K562 (cell line): Measurements from ENCODE around the gene SDCCAG8.

Source experiments
- ATF3 ChIP-seq, 2 experiments: fragments of 450-650 bp in 1 of 2; sonication (generic) in 1 of 2; formaldehyde crosslinking in 1 of 2; IDR thresholded peaks in 1 of 2; conservative IDR thresholded peaks in 1 of 2; 2 replicates each; pipeline versions ENCODE4 v1.6.1 to v1.8.1; 2016 to 2023; ENCODE audit warnings: mild to moderate bottlenecking in 2 of 2, moderate library complexity in 2 of 2, inconsistent platforms in 1 of 2, missing genetic modification reagents in 1 of 2
- CTCF ChIP-seq, 3 experiments: IDR thresholded peaks in 2 of 3; conservative IDR thresholded peaks in 1 of 3; 2 replicates each; pipeline ENCODE4 v1.5.1; 2011 to 2012; ENCODE audit warnings: low read length in 3 of 3, mild to moderate bottlenecking in 3 of 3, control low read depth in 2 of 3, improper control_type of control experiment in 1 of 3, inconsistent platforms in 1 of 3, low read depth in 1 of 3, mixed read lengths in 1 of 3, moderate library complexity in 1 of 3; ENCODE audit not compliant: insufficient read depth in 2 of 3
- EP300 ChIP-seq: IDR thresholded peaks from 2 replicates; pipeline ENCODE4 v1.6.1; 2012; ENCODE audit warnings: low read length, improper control_type of control experiment
- EZH2 ChIP-seq: IDR thresholded peaks from 2 replicates; pipeline ENCODE4 v1.6.1; 2012; ENCODE audit warnings: low read depth, mild to moderate bottlenecking, inconsistent platforms, low read length, borderline replicate concordance
- FOSL1 ChIP-seq: fragments of 200-800 bp; sonication (Bioruptor generic); conservative IDR thresholded peaks from 2 replicates; pipeline ENCODE4 v1.6.1; 2016; ENCODE audit warnings: missing genetic modification characterization, missing compliant biosample characterization
- IRF1 ChIP-seq: sonication (generic); formaldehyde crosslinking; IDR thresholded peaks from 2 replicates; pipeline ENCODE4 v1.8.0; 2022; ENCODE audit warnings: missing genetic modification reagents, mild to moderate bottlenecking, borderline replicate concordance
- NCOR1 ChIP-seq: fragments of 450-650 bp; IDR thresholded peaks from 2 replicates; pipeline ENCODE4 v1.6.1; 2016; ENCODE audit warnings: mild to moderate bottlenecking, moderate library complexity
- REST ChIP-seq, 2 experiments: fragments of 450-650 bp; formaldehyde crosslinking in 1 of 2; IDR thresholded peaks; 2 replicates each; pipeline versions ENCODE4 v1.4.0 to v1.6.1; 2014 to 2020; ENCODE audit warnings: mild to moderate bottlenecking in 2 of 2, borderline replicate concordance in 1 of 2, low read depth in 1 of 2
- SMC3 ChIP-seq: conservative IDR thresholded peaks from 2 replicates; pipeline ENCODE4 v1.6.1; 2011; ENCODE audit warnings: low read depth, low read length, improper control_type of control experiment; ENCODE audit not compliant: insufficient read depth

GRCh38 chr1:243388276-243388675 is 132.4 kb downstream of the SDCCAG8 start:
- TF ChIP-seq EP300 (no peak), CTCF (IDR thresholded peaks at IDR 0.05 in 2 of 3, conservative IDR thresholded peaks at IDR 0.05 in 1 of 3; ENCODE audit: insufficient read depth in 2 of 3, low read depth in 1 of 3, low read length in 3 of 3) (no peak), EZH2 (no peak), FOSL1 (no peak), REST (IDR thresholded peaks at IDR 0.05; ENCODE audit: borderline replicate concordance) (no peak), REST (CRISPR knock-in tag; IDR thresholded peaks at IDR 0.05; ENCODE audit: low read depth) (no peak), SMC3 (no peak), ATF3 (IDR thresholded peaks at IDR 0.05) (no peak), ATF3 (CRISPR knock-in tag; conservative IDR thresholded peaks at IDR 0.05) (no peak), NCOR1 (no peak), IRF1 (CRISPR knock-in tag) (no peak)
